8988T (cell line): ENCODE measurements around the gene CPN2.

Experiments used
- DNase-seq: peaks from one replicate; pipeline ENCODE4 v3.0.0; 2011

Gene CPN2

DNA sequence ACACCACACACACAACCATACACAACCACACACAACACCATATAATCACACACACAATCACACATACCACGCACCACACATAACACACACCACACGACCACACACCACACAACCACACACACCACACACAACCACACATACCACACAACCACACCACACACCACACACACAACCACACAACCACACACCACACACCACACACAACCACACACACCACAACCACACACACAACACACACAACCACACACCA lies 24.2 kb downstream of the CPN2 start:
- no peak for DNase-seq

DNA sequence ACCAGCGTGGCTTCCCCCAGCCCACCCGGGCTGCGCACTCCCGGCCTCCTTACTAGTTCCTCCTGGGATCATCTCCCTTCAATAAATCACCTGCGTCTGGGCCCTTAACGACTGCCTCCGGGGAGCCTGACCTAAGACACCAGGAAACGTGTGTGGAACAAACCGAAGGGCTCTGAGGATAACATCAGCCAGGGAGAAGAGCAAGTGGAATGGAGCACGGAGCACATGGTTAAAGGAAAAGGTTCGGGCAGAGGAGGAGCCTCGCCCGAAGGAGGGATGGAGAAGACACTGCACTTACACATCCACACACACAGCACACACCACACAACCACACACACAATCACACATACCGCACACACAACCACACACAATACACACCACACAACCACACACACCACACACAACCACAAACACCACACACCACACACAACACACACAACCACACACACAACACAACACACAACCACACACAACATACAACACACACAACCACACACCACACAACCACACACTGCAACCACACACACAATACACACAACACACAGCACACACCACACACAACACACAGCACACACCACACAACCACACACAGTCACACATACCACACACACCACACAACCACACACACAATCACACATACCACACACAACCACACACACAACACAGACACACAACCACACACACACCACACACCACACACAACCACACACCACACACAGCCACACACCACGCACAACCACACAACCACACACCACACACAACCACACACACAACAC lies 24.7 kb downstream of the CPN2 start:
- no peak for DNase-seq

DNA sequence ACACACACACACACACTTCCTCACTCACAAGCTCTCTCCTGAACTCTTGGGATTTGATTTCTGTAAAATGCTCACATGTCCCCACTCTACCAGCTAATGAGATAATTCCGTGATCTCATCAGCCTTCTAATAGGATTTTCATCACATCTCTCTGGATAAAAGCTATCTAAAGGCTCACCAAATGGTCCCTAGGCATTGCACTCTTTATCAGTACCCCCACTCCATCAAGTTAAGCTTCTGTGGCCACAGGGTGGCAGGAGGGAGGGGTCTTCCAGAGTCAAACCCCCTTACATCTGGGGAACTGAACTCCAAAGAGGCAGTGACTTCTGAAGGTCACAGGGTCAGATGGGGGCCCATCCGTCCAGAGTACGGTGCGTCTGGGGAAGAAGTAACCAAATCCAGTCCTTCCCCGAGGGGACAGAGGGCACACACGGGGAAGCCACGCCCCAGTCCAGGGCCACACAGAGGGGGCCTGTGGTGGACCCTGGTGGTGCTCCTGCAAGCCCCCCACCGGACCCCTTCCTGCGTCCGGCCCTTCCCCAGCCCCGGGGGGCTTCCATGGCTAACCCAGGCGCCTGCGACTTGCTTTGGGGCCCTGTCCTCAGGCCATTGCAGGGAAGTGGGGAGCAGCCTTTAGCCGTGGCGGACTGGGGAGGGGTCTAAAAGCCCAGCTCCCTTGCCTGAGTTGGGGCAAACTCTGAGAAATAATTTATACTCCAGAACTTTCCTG lies 25.5 kb downstream of the CPN2 start:
- DNase-seq = no peak

DNA sequence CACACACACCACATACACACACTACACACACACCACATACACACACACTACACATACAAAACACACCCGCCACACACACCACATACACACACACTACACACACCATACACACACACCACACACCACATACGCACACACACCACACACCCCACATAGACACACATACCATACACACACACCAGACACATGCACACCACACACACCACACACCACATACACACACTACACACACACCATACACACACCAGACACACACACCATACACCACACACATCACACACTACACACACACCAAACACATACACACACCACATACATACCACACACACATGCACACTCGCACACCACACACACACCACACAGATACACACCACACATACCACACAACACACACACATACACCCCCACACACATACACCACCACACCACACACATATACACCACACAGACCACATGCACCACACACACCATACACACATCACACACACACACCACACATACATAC lies 26.3 kb downstream of the CPN2 start:
- no peak for DNase-seq

DNA sequence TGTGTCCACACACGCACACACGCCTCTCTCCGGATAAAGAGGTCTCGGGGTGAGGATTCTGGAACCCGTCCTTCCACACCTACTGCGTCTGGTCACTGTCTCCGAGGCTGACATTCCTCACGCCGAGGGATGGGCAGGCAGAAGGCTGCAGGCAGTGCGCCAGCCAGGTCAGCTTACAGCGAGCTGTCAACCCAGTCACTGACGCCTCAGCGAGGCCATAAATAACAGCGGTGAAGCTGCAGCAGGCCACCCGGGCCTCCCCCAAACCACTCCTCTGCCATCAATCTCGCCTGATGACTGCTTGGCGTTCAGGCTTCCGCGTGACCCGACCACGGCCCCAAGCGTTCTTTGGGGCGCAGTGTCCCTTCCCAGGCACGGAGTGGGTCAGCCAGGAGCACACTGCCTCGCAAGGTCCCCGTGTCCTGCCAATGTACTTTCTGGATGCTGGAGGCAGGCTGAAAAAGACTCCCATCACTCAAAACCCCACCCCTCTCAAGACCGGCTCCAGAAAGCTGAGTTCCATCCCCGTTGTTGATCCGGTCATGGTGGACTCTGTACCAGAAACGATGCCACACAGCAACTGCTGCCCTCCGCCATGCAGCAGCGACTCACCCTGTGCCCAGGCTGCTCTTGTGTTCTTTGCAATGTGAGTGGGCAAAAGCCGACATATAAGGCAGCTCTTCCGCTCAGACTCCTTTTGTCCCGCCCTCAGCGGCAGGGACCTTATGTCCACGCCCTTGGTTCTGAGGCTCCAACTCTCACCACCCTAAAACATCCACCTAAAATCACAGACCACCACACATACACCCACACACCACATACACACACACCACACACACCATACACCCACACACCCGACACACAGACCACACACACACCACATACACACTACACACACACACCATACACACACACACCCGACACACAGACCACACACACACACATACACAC lies 27.1 kb downstream of the CPN2 start:
- no peak for DNase-seq

DNA sequence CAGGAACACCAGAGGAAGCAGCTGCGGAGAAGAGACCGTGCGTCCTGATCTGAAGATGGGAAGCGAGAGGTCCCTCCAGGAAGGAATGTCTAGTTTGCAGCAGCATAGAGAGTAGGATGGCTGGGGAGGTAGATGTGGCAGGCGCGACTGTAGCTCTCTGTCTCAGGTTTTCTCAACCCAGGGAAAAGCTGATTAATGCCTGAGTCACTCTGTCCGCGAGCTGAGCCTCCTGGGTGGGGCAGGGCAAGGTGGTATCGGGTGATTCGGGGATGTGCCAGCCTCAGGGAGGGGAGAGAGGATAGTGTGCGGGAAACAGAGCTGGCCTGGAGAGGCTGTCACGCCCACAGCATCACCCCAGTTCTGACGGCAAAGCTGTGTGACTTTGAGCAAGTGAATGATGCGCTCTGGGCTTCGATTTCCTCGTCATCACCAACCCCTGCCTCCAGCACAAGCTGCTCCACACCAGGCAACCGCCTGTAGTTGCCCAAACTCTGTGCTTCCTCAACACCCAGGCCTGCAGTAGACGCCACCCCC lies 28.4 kb downstream of the CPN2 start:
- DNase-seq = peak; percentile 96

DNA sequence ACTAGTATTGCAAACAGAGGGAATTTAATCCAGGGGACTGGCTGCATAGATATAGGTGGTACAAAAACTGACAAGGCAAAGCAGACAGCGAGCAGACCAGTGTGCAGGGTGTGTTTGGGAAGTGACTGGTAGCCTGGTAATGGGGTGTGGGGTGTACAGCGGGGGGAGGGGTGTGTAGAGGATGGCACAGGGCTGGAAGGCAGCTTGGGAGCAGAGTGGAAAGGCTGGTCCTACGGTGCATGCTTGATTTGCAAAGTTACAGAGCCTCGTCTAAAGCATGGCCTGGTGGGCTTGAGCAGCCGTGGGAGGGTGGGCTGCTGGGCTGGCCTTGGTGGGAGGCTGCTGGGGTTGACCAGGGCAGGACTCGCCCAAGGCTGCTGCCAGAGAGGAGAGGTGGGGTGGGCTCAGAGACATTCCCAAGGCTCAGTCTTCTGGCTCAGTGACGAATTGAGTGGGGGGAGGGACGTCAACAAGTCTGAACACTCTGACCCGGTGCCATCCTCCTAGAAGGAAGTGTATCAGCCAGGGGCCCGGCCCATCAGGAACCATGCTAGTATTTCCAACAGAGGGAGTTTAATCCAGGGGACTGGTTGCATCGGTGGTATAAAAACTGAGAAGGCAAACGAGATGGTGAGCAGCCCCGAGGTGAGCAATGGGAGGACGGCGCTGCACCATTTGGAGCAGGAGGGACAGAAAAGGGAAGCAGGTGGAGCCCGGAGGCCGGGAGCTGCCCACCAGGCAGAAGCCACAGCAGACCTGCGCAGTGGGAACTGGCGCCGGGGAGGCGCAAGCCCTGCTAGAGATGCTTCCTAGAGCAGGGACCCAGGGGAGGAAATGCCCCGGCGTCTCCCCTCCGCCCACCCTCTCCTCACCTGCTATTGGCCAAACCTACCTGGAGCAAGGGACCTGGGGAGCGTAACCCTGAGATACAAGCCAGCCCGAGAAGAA lies 29.2 kb downstream of the CPN2 start:
- peak; percentile 55 for DNase-seq

DNA sequence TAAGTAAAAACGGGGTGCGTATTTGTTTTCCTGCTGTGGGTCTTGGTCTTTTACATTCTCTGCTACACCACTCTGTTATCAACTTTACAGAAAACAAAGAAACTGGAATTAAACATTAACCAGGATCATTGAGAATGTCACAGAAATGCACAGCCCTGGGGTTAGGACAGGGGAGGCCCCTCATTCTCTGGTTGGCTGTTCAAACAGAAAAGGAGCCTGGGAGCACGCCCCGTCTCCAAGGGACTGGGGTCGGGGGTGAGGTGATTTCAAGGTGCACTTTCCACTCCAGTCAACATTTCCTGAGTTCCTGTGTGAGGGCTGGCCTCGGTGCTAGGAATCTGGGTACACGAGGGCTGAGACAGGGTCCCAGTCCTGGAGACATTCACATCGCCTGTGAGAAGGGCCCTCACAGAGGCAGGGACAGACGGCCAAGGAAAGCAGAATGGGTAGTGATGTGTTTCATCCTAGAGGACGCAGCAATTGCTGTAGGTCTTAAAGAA lies 30.3 kb downstream of the CPN2 start:
- no peak for DNase-seq

- no peak for DNase-seq
These were observed 31.0 kb downstream of the CPN2 start for GRCh38 chr3:194320100-194320499.

DNA sequence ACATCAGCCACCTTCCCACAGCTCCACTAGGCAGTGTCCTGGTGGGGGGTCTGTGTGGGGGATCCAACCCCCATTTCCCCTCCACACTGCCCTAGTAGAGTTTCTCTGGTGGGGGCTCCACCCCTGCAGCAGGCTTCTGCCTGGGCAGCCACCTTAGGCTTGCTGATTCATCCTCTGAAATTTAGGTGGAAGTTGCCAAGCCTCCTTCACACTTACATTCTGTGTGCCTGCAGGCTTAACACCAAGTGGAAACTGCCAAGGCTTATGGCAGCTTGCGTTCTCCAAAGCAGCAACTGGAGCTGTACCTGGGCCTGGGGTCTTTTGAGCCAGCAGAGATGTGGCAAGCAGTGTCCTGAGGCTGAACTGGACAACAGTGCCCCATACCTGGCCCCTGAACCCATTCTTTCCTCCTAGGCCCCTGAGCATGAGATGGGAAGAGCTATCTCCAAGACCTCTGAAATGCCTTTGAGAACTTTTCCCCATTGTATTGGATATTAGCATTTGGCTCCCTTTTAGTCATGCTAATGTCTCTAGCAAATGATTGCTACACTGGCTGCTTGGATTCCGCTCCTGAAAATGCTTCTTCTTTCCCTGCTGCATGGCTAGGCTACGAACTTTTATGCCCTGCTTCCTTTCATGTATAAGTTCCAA lies 32.5 kb downstream of the CPN2 start:
- DNase-seq = no peak

DNA sequence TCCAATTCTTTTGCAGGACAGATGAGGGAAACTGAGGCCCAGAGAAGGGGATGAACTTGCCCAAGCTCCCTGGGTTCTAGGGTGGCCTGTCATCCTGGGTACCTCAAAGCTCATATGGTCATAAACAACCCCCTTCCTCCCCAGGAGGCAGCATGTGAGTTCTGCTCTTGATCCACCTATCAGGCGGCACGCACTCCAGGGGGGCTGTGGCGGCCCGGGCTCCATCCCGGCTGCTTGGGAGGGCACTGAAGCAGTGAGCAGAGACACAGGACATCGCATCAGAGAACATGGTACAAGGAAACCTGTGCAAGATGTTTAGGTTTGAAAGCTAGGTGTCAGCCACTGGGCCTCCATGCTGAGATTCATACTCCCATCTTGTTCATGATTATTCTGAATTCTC lies 34.2 kb downstream of the CPN2 start:
- no peak for DNase-seq

DNA sequence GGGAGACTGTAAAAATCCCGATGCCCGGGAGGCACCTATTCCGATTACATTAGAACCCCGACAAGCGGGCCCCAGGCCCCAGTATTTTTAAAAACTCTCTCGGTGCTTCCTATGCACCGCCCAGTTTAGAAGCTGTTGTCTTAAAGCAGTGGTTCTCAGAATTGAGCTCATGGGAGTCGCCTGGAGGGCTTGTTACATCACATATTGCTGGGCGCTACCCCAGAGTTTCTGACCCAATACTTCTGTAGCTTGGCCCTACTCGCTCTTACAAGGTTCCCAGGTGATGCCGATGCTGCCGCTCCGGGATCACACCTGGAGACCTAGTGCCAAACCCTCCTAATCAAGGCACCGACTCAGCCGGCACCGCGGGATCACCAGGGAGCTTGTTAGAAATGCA lies 35.2 kb downstream of the CPN2 start:
- no peak for DNase-seq

- DNase-seq = peak; percentile 97
These were observed 35.8 kb downstream of the CPN2 start for GRCh38 chr3:194315088-194315964.

- no peak for DNase-seq
These were observed 36.6 kb downstream of the CPN2 start for GRCh38 chr3:194314388-194315068.

DNA sequence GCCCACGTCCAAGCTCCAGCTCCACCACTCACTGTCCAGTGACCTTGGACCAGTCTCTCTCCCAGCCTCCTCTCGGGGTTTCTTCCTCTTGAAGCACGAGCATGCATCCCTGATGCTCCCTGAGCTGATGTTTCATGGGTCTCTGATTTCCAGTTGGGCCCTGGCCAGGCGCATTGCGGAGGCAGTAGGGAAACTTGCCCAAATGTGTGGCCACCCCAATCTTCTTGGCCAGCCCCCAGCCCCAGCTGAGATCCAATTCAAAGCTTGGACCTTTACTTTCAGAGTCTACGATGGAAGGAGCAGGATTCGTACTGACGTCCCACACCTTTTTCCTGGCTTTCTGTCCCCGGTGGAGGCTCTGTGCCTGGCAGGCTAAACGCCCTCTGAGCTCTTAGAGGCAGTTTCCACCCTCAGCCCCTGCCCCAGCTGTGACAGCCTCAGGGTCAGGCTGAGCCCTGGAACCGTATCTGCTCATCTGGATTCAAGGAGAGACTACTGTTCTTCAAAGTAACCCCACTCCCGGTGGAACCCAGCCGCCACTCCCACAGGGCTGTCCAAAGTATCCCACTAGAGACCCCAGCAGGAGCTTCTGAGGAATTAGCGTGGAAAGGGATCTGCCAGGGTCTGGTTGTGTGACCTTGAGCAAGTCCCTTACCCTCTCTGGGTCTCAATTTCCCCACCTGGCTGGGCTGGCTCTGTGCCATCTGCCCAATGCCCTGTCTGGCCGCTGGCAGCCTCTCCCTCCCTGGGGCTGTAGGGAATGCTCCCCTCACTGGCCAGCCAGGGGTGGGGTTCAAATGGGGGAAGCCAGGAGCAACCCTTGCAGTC lies 37.4 kb downstream of the CPN2 start:
- no peak for DNase-seq

DNA sequence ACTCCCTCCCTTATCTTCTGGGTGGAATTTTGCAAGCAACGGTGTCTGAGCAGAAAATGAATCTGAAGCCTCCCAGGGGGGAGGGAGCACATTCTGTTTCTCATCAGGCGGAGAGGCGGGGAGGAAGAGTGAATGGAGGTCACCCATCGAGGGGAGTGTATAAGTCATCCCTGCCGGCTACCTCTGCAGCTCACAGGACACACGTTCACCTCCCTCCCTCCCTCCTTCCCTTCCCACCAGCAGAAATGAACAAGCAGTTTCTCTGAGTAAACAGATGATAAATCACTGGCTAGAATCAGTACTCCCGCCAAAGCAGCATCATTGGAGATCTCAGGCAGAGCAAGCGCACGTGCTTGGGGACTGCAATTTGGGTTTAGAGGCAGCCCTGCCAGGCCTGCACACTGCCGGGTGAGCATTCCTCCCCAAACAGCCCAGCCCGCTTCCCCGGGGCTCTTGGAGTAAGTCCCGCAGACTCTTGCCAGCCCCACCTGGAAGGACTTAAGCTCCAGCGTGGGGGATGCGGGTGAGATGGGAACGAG lies 38.3 kb downstream of the CPN2 start:
- no peak for DNase-seq

DNA sequence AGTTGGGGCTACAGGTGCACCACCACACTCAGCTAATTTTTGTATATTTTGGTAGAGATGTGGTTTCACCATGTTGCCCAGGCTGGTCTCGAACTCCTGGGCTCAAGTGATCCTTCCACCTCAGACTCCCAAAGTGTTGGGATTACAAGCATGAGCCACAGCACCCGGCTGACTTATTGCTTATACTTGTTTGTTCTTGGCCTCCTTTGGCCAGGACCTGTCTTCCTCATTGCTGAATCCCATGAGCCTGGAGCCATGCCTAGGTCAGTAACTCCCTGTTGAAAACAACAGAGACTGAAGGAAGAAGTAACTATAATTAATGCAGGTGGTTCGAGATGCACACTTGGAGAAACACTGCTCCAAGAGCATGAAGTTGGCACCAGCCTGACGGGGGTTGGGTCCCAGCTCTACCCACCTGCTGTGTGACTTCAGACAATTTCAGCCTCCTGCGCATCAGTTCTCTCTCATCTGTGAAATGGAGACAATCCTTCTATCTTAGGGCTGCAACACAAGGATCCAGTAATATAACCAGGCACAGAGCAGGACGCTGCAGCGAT lies 38.9 kb downstream of the CPN2 start:
- DNase-seq = no peak

DNA sequence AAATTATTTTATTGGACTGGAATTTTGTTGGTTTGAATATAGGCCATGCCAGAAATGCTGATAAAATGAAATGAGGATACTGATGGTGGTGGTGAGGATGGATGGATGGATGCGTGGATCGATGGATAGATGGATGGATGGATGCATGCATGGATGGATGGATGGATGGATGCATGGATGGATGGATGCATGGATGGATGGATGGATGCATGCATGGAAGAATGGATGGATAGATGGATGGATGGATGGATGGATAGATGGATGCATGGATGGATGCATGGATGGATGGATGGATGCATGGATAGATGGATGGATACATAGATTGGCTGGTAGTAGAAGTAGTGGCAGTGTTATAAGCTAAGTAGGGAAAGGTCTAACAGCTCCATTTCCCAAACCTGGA lies 40.1 kb downstream of the CPN2 start:
- no peak for DNase-seq
